Thyroid gland (tissue), 4 donors: ENCODE data around the gene MLYCD.
"Not testable (repeated sequence)": the region's sequence is repeated elsewhere in the genome, so short reads cannot be mapped to it uniquely, and the experiment has no call there.

ENCODE experiments used
- POLR2A ChIP-seq, 2 donors: fragments of 450-650 bp; IDR thresholded peaks; one replicate each; pipeline ENCODE4 v1.6.1; 2017; ENCODE audit warnings: antibody characterized with exemption in 2 of 2, mild to moderate bottlenecking in 2 of 2, moderate library complexity in 1 of 2
- TF ChIP-seq, protein P1 (sequence below), 6 experiments: fragments of 200-600 bp in 3 of 6; fragments of 450-650 bp in 3 of 6; sonication (generic) in 3 of 6; IDR thresholded peaks; one replicate each; pipeline ENCODE4 v1.5.1; 2016 to 2019; ENCODE audit warnings: antibody characterized with exemption in 6 of 6, mild to moderate bottlenecking in 2 of 6, inconsistent platforms in 1 of 6, moderate library complexity in 1 of 6

GRCh38 chr16:83941546-83941945 is 42.6 kb downstream of the MLYCD start:
- TF ChIP-seq, protein P1, sequence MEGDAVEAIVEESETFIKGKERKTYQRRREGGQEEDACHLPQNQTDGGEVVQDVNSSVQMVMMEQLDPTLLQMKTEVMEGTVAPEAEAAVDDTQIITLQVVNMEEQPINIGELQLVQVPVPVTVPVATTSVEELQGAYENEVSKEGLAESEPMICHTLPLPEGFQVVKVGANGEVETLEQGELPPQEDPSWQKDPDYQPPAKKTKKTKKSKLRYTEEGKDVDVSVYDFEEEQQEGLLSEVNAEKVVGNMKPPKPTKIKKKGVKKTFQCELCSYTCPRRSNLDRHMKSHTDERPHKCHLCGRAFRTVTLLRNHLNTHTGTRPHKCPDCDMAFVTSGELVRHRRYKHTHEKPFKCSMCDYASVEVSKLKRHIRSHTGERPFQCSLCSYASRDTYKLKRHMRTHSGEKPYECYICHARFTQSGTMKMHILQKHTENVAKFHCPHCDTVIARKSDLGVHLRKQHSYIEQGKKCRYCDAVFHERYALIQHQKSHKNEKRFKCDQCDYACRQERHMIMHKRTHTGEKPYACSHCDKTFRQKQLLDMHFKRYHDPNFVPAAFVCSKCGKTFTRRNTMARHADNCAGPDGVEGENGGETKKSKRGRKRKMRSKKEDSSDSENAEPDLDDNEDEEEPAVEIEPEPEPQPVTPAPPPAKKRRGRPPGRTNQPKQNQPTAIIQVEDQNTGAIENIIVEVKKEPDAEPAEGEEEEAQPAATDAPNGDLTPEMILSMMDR (IDR thresholded peaks at IDR 0.05) = not testable (repeated sequence)
- TF ChIP-seq POLR2A (IDR thresholded peaks at IDR 0.05) = not testable (repeated sequence)
